ENCODE data around the gene SLC25A34.

Gene SLC25A34

DNA sequence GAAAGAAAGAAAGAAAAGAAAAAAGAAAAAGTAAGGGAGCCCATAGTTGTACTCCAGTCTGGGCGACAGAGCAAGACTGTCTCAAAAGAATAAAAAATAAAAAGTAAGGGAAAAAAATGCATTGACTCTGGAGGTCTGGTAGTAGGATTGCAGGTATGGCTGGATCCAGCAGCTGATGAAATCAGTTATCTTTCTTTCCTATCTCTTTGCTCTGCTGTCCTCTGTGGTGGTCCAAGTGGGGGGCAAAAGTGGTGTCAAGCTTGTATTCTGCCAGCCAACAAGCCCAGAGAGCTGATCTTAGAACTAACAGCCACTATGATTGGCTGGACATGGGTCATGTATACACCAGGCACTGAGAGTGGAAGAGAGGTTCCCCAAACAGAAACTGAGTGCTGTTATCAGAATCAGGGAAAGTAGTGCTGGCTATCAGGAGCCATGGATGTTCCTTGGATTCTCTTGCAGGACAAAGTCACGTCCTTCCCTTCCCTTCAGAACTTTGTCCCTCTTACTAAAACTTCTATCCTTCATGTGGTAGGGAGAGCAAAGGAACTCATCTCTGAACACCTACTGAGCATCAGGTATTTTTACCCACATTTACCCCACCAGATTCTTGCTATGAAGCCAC is 19.1 kb downstream of the SLC25A34 start:
- DNase-seq = no peak

DNA sequence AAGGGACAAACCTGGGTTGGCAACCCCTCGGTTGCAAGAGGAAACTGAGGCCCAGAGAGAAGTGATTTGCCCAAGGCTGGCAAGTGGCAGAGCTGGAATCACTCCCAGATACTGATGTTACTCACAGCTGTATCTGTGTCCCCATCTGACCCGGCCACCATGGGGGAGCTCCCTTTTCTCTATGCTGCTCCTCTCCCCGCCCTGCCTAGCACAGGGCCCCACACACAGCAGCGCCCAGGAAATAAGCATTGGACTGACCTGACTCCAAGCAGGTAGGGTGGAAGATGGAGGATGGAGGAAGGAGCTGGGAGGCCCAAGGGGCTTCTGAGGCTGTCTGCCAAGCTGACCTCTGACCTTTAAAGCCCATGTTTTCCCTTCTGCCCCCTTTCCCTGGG is 19.6 kb downstream of the SLC25A34 start:
- no peak for DNase-seq

DNA sequence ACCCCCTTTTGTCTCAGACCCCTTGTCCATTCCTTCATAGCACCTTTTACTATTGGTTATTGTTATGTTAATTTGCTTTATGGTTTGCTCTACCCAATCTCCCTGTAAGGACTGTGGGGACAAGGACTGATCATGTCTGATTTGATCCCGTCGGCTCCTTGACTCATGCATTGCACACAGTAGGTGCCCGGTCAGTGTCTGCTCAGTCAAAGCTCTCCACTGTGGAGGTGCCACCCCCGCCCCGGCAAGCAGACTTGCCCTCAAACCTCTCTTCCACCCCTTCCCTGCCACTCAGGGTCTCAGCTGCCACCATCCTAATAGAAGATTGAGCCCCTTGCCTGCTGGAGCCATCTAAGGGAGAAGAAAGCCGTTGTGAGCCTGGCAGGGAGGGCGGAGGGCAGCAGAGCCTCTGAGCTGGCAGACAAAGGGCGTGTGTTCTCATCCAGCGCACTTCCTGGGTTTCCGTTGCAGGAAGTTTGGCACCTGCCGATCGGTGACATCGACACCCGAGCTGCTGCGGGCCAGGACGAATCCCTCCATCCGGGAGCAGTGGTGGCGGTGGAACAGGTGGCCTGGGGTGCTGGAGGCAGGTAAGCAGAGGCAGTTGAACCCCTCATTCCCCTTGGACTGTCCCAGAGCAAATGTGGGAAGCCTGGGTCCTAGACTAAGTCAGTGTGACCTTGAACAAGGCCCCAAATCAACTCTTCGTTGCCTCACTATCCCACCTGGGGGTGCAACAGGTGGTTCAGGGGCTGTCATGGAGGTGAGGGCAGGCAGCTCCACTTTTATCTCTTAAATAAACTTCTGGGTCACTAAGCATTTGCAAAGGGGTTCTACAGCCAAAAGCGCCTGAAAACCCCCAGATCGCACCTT is 20.3 kb downstream of the SLC25A34 start:
- no peak for DNase-seq

DNA sequence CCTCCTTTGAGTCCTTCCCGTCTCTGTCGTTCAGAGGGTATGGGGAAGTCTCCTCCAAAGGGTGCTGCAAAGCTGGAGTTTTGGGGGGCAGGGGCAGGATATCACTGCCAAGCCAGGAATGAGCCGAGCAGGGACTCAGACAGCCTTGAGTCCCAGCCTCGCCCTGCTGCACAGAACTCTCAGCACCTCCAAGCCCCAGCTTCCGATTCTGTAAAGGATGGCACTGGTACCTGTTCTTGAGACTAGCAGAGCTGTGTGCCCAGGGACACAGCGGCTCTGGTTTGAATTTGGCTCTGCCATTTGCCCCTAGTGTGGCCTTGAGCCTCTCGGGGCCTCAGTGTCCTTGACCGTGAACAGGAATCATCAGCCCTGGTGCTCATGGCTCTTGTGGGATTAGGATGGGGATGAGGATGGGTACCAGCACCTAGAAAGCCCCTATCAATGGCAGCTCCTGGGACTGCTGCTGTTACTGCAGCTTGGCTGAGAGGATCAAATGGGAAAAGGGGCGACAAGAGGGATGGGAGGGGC is 21.0 kb downstream of the SLC25A34 start:
- DNase-seq = no peak

DNA sequence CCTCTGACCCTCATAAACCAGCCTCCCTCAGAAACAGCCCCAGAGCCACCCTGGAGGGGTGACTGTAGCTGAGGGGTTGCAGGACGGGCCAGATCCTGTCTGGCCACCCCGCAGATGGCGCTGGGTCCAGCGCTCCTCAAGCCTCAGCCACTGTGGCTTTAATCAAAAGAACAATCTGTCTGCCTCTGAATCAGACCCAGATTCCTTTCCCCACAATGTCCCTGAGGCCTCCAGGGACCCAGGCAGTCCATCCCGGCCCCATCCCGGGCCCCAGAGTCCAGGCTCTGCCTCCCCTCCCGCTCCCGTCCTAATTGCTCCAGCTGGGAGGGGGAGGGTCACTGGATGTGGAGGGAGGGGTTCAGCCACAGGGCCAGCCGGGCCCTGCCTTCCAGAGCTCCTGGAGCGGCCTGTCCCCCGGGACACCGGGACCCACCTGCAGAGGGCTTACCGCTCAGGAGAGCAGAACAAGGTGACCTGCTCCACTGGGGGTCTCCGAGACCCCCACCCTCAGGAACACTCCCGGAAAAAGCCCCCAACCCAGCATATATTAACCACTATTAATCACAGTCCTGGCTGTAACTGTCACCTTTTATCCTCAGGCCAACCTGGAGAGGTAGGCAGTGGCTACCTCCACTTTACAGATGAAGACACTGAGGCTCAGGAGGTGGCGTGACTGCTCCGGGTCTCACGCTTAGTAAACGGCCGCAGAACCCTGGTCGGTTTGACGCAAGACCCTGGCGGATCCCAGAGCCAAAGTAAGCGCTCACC is 21.7 kb downstream of the SLC25A34 start:
- DNase-seq = peak; percentile 43

DNA sequence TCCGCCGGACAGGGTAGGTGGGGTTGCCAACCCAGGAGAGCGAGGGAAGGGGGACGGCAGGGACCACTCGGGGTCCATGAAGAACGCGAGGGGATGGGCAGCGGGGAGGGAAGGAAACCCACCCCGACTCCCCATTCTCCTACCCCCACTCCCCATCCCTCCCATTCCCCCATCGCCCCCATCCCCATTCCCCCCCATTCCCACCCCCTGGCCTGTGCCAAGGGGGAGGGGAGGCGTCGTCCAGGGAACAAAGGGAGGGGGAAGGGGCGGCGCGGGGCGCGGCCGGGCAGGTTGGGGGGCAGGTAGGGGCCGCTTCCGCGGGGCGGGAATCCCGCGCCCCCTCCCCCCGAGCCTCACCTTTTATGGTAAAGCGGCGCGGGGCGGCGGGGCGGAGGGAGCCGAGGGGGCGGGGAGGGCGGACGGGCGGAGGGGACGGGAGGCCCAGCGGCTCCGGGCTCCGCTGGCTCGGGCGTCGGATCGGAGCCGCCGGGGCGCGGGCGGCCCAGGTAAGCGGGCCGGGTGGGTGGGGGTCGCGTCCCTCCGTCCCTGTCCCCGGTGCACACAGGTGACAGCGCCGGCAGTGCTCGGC is 22.4 kb downstream of the SLC25A34 start, which contains the start of gene FBLIM1:
TSS of gene FBLIM1 (plus strand) at position 453 of the 589 bp plus-strand sequence. CDS start 6,189 bp downstream, outside the sequence.
- DNase-seq = no peak

DNA sequence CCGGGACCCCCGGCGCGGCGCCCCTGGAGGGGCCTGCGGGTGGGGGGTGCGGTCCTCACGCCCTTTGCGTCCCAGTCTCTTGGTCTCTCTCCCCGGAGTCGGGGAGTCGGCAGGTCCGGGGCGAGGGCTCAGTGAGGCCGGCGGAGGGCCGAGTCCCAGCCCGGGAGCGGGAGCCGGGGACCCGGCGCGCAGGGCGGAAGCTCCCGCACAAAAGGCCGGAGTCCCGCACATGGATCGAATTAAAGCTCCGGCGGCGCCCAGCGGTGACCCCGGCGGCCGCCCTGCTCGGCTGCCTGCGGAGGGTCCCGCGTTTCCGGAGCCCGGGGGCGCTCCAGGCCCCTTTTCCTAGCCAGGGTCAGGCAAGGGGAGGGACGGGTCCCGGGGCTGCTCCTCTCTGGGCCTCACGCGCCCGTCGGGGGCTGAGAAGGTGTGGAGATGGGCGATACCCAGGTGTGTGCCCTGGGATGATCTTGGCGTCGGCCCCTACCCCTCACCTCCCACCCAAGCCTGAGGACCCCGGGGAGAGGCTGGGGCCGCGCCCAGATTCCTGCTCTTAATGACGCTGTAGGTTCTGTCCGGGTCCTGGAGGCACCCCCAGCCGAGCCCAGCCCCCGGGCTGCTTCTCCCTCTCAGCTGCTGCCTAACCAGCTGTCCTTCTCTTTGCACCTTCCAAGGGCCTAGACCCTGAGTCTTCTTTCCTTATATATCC is 23.0 kb downstream of the SLC25A34 start:
- DNase-seq = peak; percentile 36

DNA sequence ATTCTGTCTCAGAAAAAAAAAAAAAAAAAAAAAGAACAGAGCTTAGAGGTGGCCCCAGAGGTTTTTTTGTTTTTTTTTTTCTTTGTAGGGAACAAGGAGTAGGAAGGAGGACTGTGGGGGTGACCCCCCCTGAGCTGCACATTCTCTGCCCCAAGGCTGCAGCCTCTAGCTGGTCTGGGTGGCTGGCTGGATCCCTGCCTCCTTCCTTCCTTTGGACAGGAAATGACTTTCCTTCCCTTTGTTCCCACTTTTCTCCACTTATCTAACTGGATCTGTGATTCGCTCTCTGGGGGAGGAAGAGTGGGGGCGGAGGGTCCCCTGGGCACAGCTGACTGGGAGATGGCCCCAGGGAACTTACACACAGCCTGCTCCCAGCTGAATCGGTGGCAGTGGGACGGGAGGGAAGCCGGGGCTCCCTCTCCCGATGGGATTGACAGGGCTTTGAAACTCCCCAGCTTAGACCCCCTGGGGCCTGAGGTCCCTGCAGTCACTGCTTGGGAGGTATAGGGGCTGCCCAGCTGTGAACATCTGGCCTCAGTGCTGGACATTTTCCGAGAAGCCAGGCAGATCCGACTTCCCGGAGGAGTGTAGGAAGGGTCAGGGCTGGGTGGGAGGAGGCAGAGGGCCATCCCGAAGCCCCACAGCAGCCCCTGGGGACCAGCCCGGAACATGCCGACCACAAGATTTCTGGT is 24.6 kb downstream of the SLC25A34 start:
- DNase-seq = peak; percentile 90

DNA sequence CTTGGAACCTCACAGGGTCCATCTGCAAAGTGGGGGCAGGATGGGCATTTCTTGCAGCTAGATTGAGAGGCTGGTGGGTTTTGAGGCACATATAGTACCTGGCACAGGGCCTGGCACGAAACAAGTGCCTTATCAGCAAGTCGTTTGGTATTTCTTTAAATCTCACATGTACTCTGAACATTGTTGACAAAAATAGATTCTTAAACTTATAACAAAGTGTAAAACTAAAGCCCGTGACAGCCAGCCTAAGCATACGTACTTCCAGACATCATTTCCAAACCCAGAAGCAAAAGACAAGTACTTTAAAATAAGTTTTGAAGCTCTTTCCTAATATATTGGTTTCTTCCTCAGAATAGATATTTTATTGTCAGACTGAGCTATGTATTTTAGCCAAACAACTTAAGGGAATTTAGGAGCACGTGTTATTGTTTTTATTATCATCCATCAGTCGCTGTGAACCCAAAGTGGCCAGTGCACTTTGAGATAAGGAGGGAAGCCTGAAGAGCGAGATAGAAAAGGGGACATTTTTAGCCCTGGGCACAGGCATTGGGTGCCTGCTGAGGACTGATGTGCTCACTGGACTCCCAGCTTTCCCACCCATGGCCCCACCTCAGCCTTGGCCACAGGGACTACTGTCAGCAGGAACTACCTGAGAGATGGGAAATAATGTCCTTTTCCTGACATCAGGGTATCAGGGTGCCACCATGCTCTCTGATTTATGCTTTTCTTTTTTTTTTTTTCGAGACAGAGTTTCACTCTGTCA is 25.5 kb downstream of the SLC25A34 start:
- DNase-seq = no peak

DNA sequence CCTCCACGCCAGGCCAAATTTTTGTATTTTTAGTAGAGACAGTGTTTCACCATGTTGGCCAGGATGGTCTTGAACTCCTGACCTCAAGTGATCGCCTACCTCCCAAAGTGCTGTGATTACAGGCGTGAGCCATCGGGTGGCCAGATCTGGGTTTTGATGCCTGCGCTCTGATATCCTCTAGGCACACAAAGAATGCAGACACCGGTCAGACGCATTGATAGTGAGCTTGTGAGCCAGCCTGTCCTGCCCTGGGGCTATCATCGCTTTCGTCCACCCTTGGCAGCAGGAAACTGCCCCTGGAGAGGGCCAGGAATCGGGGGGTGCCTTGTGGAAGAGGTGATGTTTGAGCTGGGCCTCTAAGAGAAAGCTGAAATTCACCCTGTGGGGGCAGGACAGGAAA is 26.5 kb downstream of the SLC25A34 start:
- DNase-seq = peak; percentile 50

DNA sequence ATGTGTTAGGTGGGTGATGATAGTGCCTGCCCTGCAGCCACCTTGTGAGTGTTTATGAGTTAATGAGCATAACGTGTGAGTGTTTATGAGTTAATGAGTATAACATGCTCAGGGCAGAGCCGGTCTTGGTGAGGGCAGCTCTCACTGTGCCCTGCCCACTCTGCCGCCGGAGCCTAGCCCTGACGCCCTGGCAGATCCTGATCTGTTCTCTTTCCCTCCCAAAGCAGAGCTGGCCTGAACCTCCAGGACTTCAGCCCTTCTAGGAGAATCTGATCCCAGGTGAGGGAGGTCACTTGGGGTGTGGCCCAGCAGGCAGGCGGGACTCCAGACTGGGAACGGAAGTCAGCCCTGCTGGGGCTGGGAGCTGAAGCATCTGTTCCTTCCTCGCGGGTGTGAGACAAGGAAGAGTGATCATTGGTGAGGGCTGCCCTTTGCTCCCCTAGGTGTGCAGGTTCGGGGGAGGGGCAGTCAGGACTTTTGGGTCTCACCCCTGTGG is 28.3 kb downstream of the SLC25A34 start:
- DNase-seq = no peak

DNA sequence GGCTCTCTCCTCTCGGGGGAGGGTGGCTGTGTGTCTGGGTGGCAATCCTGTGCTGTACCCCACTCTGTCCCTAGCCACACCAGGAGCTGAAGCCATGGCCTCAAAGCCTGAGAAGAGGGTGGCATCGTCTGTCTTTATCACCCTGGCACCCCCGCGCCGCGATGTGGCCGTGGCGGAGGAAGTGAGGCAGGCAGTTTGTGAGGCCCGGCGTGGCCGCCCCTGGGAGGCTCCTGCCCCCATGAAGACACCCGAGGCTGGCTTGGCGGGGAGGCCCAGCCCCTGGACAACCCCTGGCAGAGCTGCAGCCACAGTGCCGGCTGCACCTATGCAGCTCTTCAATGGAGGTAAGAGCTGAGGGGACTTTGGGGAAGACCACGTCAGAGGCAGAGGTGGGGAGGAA is 28.8 kb downstream of the SLC25A34 start:
- no peak for DNase-seq

DNA sequence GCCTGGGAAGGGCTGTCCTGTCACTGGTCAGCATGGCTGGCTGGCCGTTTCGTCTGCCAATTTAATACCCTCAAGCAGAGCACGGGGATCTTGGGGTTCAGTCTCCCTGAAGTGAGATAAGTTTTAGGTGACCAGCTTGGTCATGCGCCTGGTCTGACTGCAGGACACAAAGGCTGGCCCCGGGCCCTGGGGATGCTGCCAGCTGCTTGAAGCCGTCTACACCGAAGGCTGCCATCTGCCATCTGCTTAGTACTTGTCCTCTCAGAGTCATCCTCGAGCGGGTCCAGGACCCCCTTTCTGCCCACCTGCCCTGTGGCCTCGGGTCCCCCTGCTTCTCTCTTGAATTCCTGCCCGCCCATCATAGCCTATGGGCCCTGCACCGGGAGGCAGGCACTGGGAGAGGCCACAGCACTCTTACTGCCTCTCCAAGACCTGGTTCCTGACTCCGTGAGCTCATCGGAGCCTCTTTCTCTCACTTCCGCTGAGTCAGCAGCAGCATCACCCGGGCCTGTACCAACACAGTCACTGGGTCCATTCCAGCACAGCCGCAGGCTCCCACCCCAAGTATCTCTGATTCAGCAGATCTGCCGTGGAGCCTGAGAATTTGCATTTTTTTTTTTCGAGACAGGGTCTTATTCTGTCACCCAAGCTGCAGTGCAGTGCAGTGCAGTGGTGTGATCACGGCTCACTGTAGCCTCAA is 29.6 kb downstream of the SLC25A34 start:
- no peak for DNase-seq

DNA sequence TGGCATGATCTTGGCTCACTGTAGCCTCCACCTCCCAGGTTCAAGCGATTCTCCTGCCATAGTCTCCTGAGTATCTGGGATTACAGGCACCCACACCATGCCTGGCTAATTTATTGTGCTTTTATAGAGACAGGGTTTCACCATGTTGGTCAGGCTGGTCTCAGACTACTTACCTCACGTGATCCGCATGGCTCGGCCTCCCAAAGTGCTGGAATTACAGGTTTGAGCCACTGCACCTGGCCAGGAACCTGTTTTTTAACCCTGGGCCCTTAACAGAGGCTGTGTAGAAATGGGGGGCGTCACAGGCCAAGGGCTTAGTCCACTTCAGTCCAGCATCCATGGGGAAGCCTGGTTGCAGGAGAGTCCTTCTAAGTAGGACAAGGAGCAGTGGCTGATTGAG is 31.9 kb downstream of the SLC25A34 start:
- no peak for DNase-seq

DNA sequence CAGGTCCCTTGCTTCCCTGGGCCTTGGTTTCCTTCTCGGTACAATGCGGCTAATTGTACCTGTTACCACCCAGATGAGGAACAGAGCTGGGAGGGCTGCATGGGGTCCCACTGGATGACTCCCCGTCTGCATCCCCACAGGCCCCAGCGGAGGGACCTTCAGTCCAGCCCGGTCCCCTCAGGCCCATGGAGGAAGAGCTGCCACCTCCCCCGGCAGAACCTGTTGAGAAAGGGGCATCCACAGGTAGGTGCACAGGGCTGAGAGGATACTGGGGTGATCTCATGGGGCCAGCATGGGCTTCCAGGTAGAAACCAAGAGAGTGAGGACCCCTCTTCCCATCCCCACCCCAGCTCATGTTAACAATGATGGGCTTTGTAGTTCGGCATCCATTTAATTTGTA is 32.3 kb downstream of the SLC25A34 start:
- no peak for DNase-seq

DNA sequence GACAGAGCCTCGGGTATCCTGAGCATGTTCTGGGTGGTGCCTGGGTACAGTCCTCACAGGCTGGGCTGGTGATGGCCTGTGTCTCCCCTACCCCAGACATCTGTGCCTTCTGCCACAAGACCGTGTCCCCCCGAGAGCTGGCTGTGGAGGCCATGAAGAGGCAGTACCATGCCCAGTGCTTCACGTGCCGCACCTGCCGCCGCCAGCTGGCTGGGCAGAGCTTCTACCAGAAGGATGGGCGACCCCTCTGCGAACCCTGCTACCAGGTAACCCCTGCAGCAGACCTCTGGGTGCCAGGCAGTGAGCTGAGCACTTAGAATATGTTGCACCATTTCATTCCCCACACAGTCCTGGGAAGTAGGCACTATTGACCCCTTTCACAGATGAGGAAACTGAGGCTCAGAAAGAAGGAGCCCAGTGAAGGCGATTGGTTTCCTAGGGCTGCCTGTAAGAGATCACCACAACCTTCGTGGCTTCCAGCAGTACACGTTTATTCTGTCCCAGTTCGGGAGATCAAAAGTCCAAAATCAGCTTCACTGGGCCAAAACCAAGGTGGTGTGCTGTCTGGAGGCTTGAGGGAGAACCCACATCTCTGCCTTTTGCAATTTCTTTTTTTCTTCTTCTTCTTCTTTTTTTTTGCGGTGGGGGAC is 34.4 kb downstream of the SLC25A34 start:
- no peak for DNase-seq

DNA sequence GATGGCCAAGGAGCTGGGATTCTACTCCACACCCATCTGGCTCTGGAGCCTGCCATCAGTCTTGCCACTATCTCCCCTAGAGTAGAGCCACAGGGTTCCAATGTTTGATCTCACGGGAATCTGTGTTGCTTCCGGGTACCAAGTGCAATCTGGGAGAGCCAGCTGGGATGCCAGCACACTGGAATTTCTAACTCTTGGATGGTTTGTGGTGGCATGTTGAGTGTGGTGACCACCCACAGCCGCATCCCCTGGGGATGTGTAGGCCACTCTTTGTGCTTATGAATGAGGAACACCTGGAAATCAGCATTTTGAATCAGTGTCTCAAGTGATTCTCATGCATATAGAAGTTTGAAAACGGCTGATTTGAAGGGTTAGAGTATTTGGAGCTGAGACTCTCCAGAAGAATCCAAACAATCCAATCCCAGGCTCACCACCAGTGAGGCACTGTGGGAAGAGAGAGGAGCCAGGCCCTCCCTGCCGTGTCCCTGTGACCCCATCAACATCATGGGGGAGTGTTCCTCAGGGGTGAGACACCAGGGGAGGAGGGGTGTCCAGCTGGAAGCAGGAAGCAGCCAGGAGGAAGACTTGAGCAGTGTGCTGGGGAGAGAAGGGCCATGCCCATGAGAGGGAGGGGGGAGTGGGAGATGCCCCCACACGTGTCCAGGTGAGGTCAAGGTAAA is 35.9 kb downstream of the SLC25A34 start:
- no peak for DNase-seq

DNA sequence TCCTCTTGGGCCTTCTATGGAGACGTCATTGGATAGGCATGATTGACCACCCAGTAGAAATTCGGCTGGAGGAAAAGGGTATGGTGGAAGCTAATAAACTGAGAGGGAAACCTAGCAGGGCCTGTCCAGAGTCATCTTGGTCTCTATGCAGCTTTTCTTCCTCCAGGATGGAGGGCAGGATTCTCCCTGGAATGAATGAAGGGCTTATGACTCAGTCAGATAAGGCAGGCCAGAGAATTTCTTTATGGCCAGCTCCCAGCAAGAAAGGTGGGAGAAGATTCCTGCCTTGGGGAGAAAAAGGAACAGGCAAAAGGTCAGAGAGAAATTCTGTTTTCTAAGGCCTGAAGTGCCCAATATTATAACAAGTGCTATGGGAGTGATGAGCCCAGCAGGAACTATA is 39.6 kb downstream of the SLC25A34 start:
- no peak for DNase-seq
